Neural cell (in vitro differentiated cells): ENCODE data around the gene SS18L1. TPM values are rescaled to one million over a fixed set of nuclear protein-coding genes. Genes with fewer than 3 reads are reported as not detected.

Experiments
- H2AFZ ChIP-seq: fragments of 200-600, 300-800 bp; sonication (generic), shearing (Covaris generic); 2 replicates; pipeline ENCODE4 v1.6.0; 2014; ENCODE audit warnings: low read depth, mild to moderate bottlenecking, antibody characterized with exemption, low read length, moderate library complexity
- H3F3A ChIP-seq: fragments of 200-600 bp; shearing (Covaris generic); 2 replicates; pipeline ENCODE4 v1.6.1; 2016; ENCODE audit warnings: mild to moderate bottlenecking, moderate library complexity, mixed read lengths, antibody characterized with exemption, low read length; ENCODE audit not compliant: insufficient read depth, poor library complexity, severe bottlenecking
- H3K27ac ChIP-seq: fragments of 200-600, 300-800 bp; sonication (generic), shearing (Covaris generic); 2 replicates; pipeline ENCODE4 v1.5.1; 2014; ENCODE audit warnings: mild to moderate bottlenecking, low read length, moderate library complexity
- H3K27me3 ChIP-seq: fragments of 300-800, 200-600 bp; sonication (generic), shearing (Covaris generic); 2 replicates; pipeline ENCODE4 v1.6.0; 2014; ENCODE audit warnings: mild to moderate bottlenecking, low read depth, low read length, moderate library complexity; ENCODE audit not compliant: insufficient read depth
- H3K36me3 ChIP-seq: fragments of 300-800, 200-600 bp; sonication (generic), shearing (Covaris generic); 2 replicates; pipeline ENCODE4 v1.5.1; 2014; ENCODE audit warnings: mild to moderate bottlenecking, antibody characterized with exemption, low read length, moderate library complexity; ENCODE audit not compliant: insufficient read depth
- H3K4me2 ChIP-seq: fragments of 300-800, 200-600 bp; sonication (generic), shearing (Covaris generic); 2 replicates; pipeline ENCODE4 v1.6.0; 2014; ENCODE audit warnings: mild to moderate bottlenecking, low read length
- H3K4me3 ChIP-seq: fragments of 300-800, 200-600 bp; sonication (generic), shearing (Covaris generic); 2 replicates; pipeline ENCODE4 v1.5.1; 2014; ENCODE audit warnings: mild to moderate bottlenecking, low read length, moderate library complexity
- H3K79me2 ChIP-seq: fragments of 200-600 bp; shearing (Covaris generic); replicated peaks from 2 replicates; pipeline ENCODE4 v1.6.0; 2014; ENCODE audit warnings: mild to moderate bottlenecking, low read length, moderate library complexity; ENCODE audit not compliant: insufficient read depth
- H3K9ac ChIP-seq: fragments of 300-800, 200-600 bp; sonication (generic), shearing (Covaris generic); 2 replicates; pipeline ENCODE4 v1.6.1; 2016; ENCODE audit warnings: mild to moderate bottlenecking, low read length, mixed read lengths
- H3K9me2 ChIP-seq: fragments of 200-600 bp; shearing (Covaris generic); 2 replicates; pipeline ENCODE4 v1.6.1; 2016; ENCODE audit warnings: mild to moderate bottlenecking, low read length, mixed read lengths; ENCODE audit not compliant: insufficient read depth
- H3K9me3 ChIP-seq: fragments of 200-600, 300-800 bp; sonication (generic), shearing (Covaris generic); 2 replicates; pipeline ENCODE4 v1.6.1; 2016; ENCODE audit warnings: mild to moderate bottlenecking, mixed run types, low read length, moderate library complexity, mixed read lengths
- H4K20me1 ChIP-seq: fragments of 200-600 bp; shearing (Covaris generic); 2 replicates; pipeline ENCODE4 v1.6.1; 2016; ENCODE audit warnings: mild to moderate bottlenecking, mixed run types; ENCODE audit not compliant: insufficient read depth
- CTCF ChIP-seq: fragments of 450-650 bp; IDR thresholded peaks from 2 replicates; pipeline ENCODE4 v1.5.1; 2014; ENCODE audit warnings: antibody characterized with exemption, mild to moderate bottlenecking, moderate library complexity; ENCODE audit not compliant: poor library complexity, severe bottlenecking
- EP300 ChIP-seq: fragments of 450-650 bp; conservative IDR thresholded peaks from 2 replicates; pipeline ENCODE4 v1.6.1; 2014; ENCODE audit warnings: antibody characterized with exemption, mild to moderate bottlenecking, moderate library complexity; ENCODE audit not compliant: poor library complexity, severe bottlenecking
- EZH2 ChIP-seq: fragments of 200-600, 300-800 bp; shearing (Covaris generic), sonication (generic); IDR thresholded peaks from 2 replicates; pipeline ENCODE4 v1.6.1; 2014; ENCODE audit warnings: antibody characterized with exemption, low read length, borderline replicate concordance, mild to moderate bottlenecking; ENCODE audit not compliant: insufficient read depth, poor library complexity, severe bottlenecking
- MXI1 ChIP-seq: fragments of 450-650 bp; conservative IDR thresholded peaks from 2 replicates; pipeline ENCODE4 v1.6.1; 2014; ENCODE audit warnings: antibody characterized with exemption, mild to moderate bottlenecking; ENCODE audit not compliant: poor library complexity, severe bottlenecking
- POLR2AphosphoS5 ChIP-seq: IDR thresholded peaks from 2 replicates; pipeline ENCODE4 v1.6.1; 2012
- RAD21 ChIP-seq: fragments of 450-650 bp; conservative IDR thresholded peaks from 2 replicates; pipeline ENCODE4 v1.6.1; 2014; ENCODE audit warnings: antibody characterized with exemption, mild to moderate bottlenecking, moderate library complexity
- REST ChIP-seq: IDR thresholded peaks from 2 replicates; pipeline ENCODE4 v1.6.1; 2012; ENCODE audit warnings: borderline replicate concordance
- SMC3 ChIP-seq: fragments of 450-650 bp; conservative IDR thresholded peaks from 2 replicates; pipeline ENCODE4 v1.6.1; 2014; ENCODE audit warnings: antibody characterized with exemption, mild to moderate bottlenecking, moderate library complexity; ENCODE audit not compliant: poor library complexity
- TAF1 ChIP-seq: IDR thresholded peaks from 2 replicates; pipeline ENCODE4 v1.6.1; 2012; ENCODE audit warnings: low read depth
- polyA plus RNA-seq: library from polyadenylated mRNA; depleted of rRNA; stranded (reverse); fragments of >200 nt; gene quantifications from 2 replicates; pipeline ENCODE4 v1.2.3, GENCODE V29; 2014

SS18L1 gene
- polyA plus RNA-seq, 1 donor from 2014 or later = 117 TPM

GRCh38 chr20:62132421-62132820 lies 11.1 kb upstream of the SS18L1 start:
- Histone ChIP-seq H3K9me2 (no peaks in the 10 kb centered on the region), H3K79me2 (no peaks in the 10 kb centered on the region), H3K27me3 (no peaks in the 10 kb centered on the region), H3K36me3 (no peaks in the 10 kb centered on the region), H3K4me3 (no peak overlapping the region), H2AFZ (no peak overlapping the region), H3K9me3 (no peaks in the 10 kb centered on the region), H3K9ac (no peak overlapping the region), H4K20me1 (peaks cover 16% of the 10 kb centered on the region), H3K27ac (no peak overlapping the region), H3F3A (no peaks in the 10 kb centered on the region), H3K4me2 (no peak overlapping the region)
- TF ChIP-seq CTCF = no peak
- TF ChIP-seq EZH2 = no peak
- no peak for TF ChIP-seq TAF1
- TF ChIP-seq EP300 = no peak
- TF ChIP-seq SMC3 = no peak

GRCh38 chr20:62133051-62133845 lies 10.3 kb upstream of the SS18L1 start:
- no peaks in the 10 kb centered on the region for H3F3A ChIP-seq
- no peak overlapping the region for H3K4me3 ChIP-seq
- H3K9ac ChIP-seq = no peak overlapping the region
- TF ChIP-seq CTCF (no peak), RAD21 (no peak), TAF1 (no peak), SMC3 (no peak), MXI1 (no peak), POLR2AphosphoS5 (no peak), EP300 (no peak), EZH2 (no peak), REST (no peak)
- H4K20me1 ChIP-seq = peaks cover 22% of the 10 kb centered on the region
- H3K4me2 ChIP-seq = no peak overlapping the region
- H3K27me3 ChIP-seq = no peaks in the 10 kb centered on the region
- H3K36me3 ChIP-seq = no peaks in the 10 kb centered on the region
- H3K79me2 ChIP-seq = no peaks in the 10 kb centered on the region
- H3K27ac ChIP-seq = no peak overlapping the region
- no peaks in the 10 kb centered on the region for H3K9me2 ChIP-seq
- no peak overlapping the region for H2AFZ ChIP-seq
- no peaks in the 10 kb centered on the region for H3K9me3 ChIP-seq
